GM21737 (cell line): Measurements from ENCODE around the gene DIS3L2.
"Not testable (repeated sequence)": the region's sequence is repeated elsewhere in the genome, so short reads cannot be mapped to it uniquely, and the experiment has no call there.

ENCODE experiments used
- ATAC-seq: cut with Tn5 transposase; IDR thresholded peaks from one replicate; pipeline ENCODE4 v1.9.1; 2021; ENCODE audit warnings: mild to moderate bottlenecking, moderate library complexity; ENCODE audit not compliant: unreplicated experiment

The DIS3L2 gene

DNA sequence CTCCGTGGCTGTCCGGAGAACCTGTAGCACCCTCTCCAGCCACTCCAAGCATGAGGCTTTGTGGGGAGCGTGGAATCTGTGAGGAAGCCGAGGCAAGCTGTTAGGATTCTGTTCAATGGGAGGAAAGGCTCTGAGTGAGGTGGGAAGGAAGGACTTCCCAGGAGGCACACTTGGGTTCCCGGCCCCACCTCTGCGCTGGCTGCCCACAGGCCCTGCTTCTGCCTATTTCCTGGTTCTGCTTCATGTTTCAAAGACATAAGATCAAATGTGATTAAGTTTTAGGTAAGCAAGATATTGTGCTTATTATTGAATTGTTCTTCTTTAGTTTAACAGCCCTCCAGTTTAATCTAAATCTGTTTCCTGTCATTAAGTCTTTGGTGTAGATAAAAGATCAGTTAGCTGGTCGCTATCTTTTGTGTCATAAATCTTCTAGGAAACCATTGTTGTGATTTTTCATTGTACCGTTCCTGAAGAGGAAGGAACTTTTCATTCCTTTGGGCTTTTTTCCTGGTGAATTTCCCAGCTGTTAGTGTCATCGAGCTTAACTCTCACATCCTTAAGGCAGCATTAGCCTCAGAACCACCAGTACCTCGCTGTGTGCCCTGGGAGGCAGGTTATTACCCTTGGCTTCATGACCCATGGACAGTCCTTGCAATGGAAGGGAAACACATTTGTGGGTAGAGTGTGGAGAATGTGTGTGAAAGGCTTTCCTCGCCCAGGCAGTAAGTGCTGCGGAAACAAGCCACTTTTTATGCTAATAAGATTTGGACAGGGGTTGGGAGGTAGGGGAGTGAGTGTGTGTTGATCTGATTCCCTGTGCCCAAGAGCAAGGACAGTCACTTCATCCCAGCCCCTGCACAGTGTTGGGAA lies 355.2 kb downstream of the DIS3L2 start:
- ATAC-seq, result no peak

- ATAC-seq, result no peak
These were observed 356.8 kb downstream of the DIS3L2 start for GRCh38 chr2:232318169-232318855.

- no peak for ATAC-seq
These were observed 357.7 kb downstream of the DIS3L2 start for GRCh38 chr2:232319067-232319802.

- no peak for ATAC-seq
These were observed 358.4 kb downstream of the DIS3L2 start for GRCh38 chr2:232319803-232320442.

DNA sequence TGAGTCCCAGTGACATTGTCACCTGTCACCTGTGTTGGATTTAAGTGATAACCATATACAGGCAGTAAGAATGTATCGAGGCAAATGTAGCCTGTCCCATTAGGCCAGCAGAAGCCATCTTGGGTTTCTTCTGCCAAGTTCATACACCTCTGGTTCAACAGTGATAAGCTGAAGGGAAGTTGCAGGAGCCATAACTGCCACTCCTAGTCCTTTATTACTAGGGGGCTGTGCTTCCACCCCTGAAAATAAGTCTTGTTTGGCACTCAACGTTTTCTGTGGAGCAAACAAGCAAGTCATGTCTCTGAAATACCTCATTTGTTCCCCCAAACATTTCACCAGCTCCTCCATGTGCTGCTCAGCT lies 358.9 kb downstream of the DIS3L2 start:
- no peak for ATAC-seq

GRCh38 chr2:232321156-232321816 lies 359.8 kb downstream of the DIS3L2 start:
- ATAC-seq, result no peak

- no peak for ATAC-seq
These were observed 360.5 kb downstream of the DIS3L2 start for GRCh38 chr2:232321817-232322559.

DNA sequence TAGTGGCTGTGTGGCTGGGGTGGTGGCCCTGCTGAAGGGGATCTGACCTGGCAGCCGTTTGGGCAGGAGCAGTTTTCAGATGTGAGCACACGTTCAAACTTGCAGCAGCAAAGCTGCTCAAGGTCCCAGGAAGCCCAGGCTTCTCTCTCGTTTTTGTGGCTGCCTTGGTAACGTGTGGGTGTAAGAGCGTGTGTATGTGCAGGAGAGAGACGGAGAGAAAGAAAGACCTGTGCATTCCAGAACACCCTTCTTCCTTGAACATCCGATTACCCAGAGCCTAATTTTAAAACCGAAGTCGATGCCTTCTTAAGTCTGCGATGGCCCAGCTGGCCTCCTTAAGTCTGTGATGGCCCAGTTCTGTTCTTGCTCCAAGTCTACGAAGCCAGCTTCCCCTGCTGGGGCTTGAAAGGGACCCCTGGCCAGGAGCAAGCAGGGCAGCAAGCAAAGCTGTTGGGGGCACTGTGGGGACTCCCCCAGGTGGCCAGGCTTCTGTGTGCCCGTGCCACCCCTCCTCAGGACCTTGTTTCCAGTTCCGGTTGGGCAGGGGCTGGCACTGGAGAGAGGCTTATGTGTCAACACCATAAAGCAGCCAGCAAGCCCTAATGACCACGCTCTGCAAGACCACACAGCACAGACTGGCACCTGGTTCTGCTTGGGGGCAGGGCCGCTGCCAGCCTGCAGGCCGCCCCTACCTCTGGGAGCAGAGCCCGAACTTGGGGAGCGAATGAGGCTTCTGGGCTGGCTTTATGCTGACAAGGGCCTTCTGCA lies 361.2 kb downstream of the DIS3L2 start:
- ATAC-seq, result no peak

- no peak for ATAC-seq
These were observed 361.8 kb downstream of the DIS3L2 start for GRCh38 chr2:232323328-232323650.

DNA sequence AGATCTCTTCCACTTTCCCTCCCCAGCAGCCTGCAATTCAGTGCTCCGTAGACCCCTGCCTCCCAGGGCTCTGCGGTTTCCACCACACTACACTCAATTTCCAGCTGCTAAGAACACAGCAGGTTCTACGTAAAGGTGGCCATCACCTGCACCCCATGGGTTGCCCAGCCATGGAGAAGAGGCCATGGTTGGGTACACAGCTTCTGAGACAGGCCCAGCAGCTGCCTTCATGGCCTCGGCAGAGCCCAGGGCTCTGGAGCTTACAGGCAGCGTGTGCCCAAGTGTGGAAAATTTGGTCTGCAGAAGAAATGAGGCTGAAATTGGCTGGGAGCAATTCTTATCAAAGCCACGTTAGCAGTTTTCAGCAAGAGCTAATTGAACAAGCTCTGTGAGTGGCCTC lies 362.5 kb downstream of the DIS3L2 start:
- not testable (repeated sequence) for ATAC-seq

- ATAC-seq, result no peak
These were observed 363.3 kb downstream of the DIS3L2 start for GRCh38 chr2:232324778-232325177.

DNA sequence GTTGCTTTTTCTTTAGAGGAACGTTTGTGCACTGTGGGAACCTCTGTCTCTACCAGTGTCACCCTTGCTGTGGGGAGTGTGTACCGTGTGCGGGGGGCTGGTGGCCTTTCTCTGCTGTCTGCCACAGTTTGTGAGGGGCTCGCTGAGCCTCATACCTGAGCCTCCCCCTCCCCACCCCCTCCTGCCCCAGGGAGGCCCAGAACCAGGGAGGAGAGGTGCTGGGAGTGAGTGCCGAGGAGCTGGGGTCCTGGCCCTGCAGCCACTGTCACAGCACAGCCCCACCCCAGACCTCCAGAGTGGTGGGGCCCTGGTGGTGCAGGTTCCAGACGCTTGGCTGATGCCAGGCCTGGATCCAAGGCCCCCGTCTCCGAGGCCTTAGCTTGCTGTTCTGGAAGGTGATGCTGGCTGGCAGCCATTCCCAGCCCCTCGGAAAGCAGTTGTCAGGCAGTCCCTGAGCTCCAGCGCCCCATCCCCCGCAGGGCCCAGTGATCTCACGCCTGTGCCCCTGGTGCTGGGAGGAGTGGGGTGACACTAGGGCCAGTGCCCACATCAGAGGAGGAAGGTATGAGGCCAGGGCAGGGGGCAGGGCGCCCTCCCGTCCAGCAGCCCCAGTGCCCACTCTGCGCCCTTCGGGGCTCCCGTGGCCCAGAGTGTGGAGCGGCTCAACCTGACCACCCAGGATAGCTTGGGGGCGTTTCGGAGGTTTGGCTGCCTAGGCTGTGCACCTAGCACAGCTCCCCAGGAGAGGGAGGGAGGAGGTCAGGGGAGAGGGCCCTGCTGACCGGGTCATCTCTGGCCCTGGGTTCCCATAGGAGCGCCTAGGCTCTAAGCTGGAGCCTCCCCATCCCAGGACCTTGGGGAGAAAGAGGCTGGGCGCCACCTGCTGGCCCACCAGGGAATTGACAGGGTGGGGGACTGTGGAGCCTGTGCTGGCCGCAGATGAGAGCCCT lies 364.1 kb downstream of the DIS3L2 start:
- ATAC-seq, result no peak

GRCh38 chr2:232326274-232327104 lies 365.0 kb downstream of the DIS3L2 start:
- ATAC-seq, result not testable (repeated sequence)

- ATAC-seq, result no peak
These were observed 365.9 kb downstream of the DIS3L2 start for GRCh38 chr2:232327105-232328031.

DNA sequence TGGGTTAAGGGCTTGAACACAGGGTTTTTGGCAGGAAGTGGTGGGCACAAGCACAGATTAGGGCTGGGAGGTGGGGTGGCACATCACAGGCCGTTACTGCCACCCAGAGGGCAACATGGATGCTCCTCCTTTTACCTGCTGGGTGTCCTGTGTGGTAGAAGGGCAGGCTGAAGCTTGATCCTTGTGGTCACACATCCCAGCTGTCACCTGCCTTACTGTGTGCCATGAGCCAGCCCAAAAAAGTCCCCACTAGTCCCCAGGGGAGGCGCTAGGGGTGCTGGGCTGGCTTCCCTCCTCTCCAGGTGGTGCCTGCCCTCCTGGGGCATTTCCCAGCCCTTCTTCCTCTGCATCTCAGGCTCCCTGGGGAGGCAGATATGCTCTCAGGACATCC lies 366.5 kb downstream of the DIS3L2 start:
- no peak for ATAC-seq
